ENCODE results near the gene NRIP2.
"Not testable (repeated sequence)": the region's sequence is repeated elsewhere in the genome, so short reads cannot be mapped to it uniquely, and the experiment has no call there.

The NRIP2 gene, protein sequence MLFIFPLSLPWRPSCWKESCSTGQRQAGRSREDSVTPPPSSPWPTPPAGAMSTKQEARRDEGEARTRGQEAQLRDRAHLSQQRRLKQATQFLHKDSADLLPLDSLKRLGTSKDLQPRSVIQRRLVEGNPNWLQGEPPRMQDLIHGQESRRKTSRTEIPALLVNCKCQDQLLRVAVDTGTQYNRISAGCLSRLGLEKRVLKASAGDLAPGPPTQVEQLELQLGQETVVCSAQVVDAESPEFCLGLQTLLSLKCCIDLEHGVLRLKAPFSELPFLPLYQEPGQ

DNA sequence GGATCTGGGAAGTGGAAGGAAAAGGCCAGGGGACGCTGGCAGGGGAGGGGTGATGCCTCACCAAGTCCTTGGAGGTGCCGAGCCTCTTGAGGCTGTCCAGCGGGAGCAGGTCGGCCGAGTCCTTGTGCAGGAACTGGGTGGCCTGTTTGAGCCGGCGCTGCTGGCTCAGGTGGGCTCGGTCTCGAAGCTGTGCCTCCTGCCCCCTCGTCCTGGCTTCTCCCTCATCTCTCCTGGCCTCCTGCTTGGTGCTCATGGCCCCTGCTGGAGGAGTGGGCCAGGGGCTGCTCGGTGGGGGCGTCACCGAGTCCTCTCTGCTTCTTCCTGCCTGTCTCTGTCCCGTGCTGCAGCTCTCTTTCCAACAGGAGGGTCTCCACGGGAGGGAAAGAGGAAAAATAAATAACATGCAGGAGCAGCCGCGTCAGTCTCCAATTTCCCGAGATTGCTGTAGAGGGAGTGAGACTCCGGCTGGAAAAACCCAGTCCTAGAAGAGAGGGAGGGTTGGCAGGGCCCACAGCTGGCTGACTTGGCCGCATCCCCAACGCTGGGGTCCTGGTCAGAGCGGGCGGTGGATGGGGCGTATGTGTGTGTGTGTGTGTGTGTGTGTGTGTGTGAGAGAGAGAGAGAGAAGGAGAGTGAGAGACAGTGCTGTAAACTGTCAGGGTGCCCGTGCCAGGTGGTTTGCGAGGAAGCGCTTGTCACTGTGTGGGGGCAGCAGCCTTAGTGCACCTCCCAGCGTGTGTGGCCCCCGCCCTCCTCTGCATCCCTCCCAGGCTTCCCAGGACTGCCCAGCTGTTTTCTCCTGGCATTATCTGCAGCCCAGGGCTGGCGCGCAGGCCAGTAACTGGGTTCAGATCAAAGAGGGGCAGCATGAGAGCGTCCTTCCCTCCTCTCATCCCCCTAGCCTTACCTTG lies at the start of gene NRIP2:
TSS of gene NRIP2 (minus strand) at position 455 of the 911 bp plus-strand sequence. CDS start at position 403, 52 bp downstream.
- no peak for FAIRE-seq
- DNase-seq (ENCODE audit: low spot score), result no peak

DNA sequence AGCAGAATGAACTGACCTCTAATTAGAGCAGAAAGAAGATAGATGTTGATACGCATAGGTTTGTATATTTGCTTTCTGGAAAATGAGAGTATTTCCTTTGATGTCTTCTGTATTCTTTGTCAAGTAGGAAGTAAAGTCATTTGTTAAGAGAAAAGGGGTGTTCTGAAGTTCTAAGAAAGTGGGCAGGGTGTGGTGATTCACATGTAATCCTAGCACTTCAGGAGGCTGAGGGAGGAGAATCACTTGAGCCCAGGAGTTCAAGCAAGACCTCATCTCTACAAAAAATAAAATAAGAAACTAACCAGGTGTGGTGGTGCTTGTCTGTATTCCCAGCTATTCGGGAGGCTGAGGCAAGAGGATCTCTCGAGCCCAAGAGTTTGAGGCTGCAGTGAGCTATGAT lies 45.0 kb upstream of the NRIP2 start:
- FAIRE-seq (no peak), DNase-seq (ENCODE audit: low spot score) (no peak)

DNA sequence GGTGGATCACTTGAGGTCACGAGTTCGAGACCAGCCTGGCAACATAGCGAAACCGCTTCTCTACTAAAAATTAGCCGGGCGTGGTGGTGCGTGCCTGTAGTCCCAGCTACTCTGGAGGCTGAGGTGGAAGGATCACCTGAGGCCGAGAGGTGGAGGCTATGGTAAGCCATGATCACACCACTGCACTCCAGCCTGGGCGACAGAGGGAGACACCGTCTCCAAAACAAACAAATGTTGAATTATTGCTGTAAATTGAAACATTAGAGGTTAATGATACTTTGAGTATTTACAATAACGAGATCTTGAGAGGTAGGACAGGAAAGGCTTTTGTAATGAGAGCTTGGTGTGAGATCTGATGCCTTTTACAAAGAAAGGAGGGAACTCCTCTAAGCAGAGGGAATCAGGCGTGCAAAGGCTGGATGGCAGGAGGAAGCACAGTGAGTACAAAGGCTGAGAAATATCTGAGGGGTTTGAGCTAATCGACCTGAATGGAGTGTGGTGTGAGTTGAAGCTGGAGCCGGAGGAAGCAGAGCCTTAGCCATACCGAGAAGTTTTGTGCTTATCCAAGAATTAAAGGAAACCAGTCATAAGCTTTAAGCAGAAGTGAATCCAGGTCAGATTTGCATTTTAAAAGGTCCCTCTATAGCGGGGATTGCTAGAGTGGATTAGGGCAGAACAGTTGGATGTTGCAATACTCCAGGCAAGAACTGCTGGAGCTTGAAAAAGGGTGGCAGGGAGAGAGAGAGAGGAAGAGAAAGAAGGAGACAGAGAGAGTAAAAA lies 43.3 kb upstream of the NRIP2 start:
- DNase-seq (ENCODE audit: low spot score) (no peak), FAIRE-seq (peak; percentile 88)

DNA sequence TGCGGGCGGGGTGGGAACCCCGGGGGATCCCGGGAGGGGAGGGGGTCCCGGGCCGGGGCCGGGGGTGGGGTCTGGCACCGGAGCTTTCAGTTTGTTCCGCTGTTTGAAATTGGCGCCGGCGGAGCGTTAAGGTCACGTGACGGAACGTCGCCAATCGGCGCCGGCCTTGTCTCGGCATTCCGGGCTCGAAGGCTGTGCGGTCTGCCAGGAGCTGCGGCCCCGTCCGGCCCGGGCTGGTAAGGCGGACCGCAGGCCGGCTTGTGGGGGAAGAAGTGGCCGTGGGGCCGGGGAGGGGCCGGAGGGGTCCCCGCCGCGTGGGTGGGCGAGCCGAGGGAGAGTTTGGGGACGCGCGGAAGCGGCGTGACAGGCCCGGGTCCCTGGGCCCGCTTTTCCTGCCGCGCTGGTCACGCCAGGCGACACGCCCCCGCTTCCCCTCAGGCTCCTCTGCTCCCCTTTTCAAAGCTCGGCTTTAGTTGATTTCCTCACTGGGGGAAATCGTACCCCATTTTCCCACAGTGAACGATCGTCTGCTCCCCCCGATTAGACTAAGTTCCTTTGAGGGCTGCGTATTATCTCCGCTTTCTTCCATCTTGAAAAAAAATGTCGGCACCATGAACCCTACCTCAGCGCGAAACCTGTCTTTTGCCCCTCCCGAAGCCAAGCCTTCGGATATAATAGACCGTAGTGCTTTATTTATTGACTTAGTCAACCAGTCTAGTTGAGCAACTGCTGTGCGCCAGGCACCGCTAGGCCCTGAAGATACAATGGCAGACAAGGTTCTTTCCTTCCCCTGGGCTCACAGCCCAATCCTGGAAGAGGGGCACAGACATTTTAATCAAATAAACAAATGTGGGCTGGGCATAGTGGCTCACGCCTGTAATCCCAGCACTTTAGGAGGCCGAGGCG lies 42.5 kb upstream of the NRIP2 start, which contains the start of the genes FOXM1 and RHNO1:
TSS of gene FOXM1 (minus strand) at position 128 of the 906 bp plus-strand sequence. CDS start 2,696 bp downstream, outside the sequence.
TSS of gene RHNO1 (plus strand) at position 177 of the 906 bp plus-strand sequence. CDS start 8,144 bp downstream, outside the sequence.
- FAIRE-seq, result peak; percentile 88
- DNase-seq (ENCODE audit: low spot score), result peak; percentile 98

DNA sequence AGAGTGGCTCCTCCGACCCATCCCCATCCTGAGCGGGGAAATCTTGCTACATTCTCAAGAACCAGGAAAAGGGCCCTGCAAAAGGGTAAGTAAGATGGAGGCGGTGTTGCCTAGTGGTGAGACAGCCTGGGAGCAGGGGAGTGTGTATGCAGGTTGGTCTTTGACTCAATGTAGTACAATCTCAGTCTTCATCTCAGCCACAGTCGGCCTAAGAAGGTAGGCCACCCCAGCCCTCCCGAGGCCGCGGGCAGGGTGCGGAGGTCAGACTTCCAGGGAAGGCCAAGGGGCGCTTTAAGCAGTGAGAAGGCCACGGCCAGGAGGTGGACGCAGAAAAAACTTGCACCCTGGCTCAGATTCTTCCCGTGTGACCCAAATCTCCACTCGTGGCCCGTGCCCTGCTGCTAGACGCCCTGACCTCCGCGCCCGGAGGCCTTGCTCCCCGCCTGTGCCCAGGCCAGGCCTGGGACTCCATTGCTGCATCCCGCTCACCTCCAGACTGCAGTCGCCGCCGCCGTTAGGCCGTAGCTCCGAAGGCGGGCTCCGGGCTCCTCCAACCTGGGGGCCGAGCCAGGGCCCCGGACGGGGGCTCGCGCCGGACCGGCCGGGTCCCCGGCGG lies 41.7 kb upstream of the NRIP2 start:
- no peak for FAIRE-seq
- DNase-seq (ENCODE audit: low spot score), result peak; percentile 59

DNA sequence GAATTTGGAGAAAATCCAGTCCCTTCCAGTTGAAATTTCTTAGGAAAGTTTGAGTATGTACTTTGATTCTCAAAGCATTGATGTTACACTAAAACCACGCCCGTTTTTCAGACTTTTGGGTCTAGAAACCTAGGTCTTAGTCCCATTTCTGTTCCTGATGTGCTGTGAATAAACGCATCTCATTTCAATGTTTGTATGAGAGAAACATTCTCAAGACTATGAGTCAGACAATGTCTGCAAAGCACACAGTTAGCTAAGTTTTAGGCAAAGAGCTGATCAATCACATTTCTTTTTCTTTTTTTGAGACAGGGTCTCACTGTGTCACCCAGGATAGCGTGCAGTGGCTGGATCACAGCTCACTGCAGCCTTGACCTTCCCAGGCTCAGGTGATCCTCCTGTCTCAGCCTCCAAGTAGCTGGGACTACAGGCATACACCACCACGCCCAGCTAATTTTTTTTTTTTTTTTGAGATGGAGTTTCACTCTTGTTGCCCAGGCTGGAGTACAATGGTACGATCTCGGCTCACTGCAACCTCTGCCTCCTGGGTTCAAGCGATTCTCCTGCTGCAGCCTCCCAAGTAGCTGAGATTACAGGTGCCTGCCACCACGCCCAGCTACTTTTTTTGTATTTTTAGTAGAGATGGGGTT lies 34.3 kb upstream of the NRIP2 start:
- not testable (repeated sequence) for DNase-seq (ENCODE audit: low spot score); FAIRE-seq

DNA sequence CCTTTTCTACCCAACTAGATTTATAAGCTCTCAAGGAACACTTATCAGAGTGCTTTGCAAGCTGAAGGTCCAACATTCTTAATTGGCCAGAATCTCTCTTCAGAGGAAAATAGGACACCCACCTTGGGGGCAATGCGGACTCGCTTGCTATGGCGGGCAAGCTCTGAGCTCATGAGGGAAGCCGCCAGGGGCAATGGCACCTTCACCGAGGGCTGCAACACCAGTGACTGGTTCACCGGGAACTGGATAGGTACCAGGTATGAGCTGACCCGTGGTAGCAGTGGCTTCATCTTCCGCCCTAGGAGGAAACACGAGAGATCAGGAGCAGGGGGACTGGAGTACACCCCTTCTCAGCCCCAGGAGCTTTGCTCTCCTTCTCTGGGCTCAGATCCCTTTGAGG lies 29.4 kb upstream of the NRIP2 start:
- FAIRE-seq, result no peak
- no peak for DNase-seq (ENCODE audit: low spot score)

DNA sequence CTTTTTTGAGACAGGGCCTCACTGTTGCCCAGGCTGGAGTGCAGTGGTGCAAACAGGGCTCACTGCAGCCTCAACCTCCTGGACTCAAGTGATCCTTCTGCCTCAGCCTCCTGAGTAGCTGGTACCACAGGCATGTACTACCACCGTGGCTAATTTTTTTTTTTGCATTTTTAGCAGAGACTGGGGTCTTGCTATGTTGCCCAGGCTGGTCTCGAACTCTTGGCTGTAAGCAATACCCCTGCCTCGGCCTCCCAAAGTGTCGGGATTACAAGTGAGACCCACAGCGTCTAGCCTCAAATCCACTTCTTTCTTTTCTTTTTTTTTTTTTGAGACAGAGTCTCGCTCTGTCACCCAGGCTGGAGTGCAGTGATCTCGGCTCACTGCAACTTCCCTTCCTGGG lies 28.6 kb upstream of the NRIP2 start:
- not testable (repeated sequence) for FAIRE-seq; DNase-seq (ENCODE audit: low spot score)

DNA sequence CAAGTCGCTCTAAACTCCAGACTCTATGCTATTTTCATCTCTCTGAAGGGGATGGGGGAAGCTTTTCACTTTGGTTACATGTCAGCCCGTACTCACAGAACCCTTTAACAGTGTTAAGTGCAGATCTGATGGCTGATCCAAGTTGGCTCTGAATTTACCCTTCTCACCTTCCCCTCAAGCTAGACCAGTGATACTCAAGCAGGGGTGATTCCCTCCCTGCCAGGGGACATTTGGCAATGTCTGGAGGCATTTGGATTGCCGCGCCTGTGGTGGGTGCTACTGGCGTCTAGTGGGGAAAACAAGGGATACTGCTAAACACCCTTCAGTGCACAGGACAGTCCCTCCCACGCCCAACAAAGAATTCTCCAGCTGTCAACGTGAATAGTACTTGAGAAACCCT lies 28.0 kb upstream of the NRIP2 start:
- FAIRE-seq (no peak), DNase-seq (ENCODE audit: low spot score) (no peak)

DNA sequence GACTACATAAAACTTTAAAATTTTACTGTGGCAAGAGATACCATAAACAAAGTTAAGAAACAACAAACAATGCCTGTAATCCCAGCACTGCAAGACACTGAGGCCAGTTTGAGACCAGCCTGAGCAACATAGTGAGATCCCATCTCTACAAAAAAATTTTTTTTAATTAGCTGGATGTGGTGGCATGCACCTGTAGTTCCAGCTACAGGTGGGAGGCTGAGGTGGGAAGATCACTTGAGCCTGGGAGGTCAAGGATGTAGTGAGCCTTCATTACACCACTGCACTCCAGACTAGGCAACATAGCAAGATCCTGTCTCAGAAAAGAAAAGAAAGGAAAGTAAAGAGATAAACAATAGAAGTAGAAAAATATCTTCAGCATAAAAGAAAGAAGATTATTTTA lies 25.3 kb upstream of the NRIP2 start:
- FAIRE-seq, result no peak

DNA sequence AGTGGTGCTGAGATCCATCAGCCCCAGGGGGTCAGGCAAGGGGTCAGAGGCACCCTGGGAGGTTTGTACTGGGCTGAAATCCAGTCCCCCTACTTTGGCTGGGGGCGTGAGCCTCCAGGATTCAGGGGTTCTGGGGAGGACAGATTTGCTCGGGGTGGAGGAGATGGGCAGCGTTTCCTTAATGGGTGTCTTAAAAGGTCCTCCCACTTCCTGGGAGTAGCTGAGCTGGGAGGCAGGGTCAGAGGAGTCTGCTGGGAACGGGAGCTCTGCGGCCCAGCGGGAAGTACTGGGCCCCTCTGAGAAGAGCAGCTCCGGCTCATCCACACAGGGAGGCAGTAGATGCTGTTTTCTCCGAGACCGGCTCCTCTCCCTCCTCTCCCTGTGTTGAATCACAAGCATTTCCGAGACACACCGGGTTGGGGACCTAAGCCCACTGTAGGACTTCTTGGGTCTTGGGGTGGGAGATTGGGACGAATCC lies 24.1 kb upstream of the NRIP2 start:
- FAIRE-seq, result no peak
- DNase-seq (ENCODE audit: low spot score), result no peak

More for the DNA sequence above, 25.3 kb upstream of the NRIP2 start:
- no peak for DNase-seq (ENCODE audit: low spot score)

DNA sequence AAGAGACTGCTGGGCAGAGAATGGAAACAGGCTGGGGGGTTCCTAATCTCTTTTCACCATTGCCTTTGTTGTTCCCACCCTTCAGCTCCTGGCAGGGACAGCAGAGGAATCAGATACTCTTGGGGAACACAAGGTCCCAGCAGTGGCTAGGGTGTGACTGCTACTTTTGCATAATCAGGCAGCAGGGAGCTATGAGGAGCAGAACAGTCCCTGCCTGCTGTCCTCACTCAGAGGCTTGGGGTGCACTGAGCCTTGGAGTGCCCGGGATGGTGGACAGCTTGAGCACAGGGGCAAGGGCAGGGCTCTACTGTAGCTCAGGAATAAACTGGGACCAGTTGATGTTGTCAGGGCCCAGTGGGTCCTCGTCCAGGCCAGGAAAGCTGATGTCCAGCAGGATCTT lies 23.5 kb upstream of the NRIP2 start:
- FAIRE-seq (no peak), DNase-seq (ENCODE audit: low spot score) (no peak)

DNA sequence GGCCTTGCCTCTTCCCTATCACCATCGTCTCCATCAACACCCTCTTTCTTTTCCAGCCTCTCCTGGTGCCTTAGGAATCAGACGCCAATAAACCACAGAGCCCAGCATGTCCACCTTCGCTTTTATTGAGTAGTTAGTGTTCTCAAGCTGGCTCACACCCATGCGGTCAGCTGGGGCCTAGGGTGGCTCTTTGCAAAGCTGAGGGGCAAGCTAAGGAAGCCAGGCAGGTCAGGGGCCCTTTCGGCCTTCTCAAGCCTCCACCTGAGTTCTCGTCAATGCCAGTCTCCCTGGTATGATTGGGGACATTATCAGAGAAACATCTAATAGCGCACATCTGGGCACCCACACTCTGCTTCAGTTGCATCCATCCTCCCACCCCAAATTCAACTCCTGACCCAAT lies 22.7 kb upstream of the NRIP2 start:
- DNase-seq (ENCODE audit: low spot score) (no peak), FAIRE-seq (no peak)

DNA sequence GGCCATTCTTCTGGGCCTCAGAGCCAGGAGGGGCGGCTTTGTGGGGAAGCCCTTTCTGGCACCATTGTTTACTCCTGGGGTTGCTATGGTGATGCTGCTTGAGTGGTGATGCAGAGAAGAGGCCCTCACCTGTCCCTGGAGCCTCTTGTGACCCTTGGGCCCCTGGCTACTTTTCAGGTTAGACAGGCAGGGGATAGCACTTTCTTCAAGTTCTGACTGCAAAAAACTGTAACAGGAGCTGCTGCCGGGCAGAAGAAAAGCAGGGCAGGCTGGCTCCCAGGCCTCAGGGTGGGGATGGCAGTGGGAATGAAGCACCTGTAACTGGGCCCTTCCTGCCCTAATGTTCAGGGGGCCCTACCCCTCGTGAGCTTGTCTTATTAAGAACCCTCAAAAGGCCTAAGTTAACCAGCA lies 22.2 kb upstream of the NRIP2 start, which contains the start of gene TEX52:
TSS of gene TEX52 (minus strand) at position 19 of the 411 bp plus-strand sequence. CDS start at position 6, 13 bp downstream.
- FAIRE-seq (no peak), DNase-seq (ENCODE audit: low spot score) (peak; percentile 53)

DNA sequence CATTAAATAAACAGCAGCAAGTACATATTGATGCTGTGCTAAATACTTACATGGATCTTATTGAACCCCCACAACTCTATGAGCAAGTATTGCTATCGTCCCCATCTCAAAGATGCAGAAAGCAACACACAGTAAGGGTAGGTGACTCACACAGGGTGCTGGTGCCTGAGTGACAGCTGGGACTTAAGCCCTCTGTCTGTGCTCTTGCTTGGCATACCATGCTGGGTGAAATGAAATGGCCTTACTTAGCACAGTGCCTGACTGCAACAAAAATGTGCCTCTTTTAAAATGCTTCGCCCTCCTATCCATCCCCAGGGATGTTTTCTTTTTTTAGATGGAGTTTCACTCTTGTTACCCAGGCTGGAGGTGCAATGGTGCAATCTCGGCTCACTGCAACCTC lies 21.2 kb upstream of the NRIP2 start:
- DNase-seq (ENCODE audit: low spot score) (no peak), FAIRE-seq (no peak)

DNA sequence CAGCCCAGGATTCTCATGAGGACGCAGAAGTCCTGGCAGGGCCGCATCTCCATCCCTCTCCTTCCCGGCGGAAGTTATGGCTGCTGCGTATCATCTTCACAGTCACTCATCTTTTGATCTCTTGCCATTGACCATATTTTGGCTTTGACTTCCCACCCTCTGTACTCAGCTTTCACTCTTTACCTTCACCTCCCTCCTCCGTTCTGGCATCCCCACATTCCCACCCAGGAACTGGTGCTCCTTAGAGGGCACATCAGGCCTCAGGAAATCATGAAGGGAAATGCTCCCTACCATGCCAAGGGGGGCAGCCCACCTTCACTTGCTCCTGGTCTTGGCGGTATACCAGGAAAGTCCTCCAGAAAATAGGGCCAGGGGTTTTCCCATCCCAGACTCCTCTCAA lies 20.7 kb upstream of the NRIP2 start:
- FAIRE-seq, result no peak

DNA sequence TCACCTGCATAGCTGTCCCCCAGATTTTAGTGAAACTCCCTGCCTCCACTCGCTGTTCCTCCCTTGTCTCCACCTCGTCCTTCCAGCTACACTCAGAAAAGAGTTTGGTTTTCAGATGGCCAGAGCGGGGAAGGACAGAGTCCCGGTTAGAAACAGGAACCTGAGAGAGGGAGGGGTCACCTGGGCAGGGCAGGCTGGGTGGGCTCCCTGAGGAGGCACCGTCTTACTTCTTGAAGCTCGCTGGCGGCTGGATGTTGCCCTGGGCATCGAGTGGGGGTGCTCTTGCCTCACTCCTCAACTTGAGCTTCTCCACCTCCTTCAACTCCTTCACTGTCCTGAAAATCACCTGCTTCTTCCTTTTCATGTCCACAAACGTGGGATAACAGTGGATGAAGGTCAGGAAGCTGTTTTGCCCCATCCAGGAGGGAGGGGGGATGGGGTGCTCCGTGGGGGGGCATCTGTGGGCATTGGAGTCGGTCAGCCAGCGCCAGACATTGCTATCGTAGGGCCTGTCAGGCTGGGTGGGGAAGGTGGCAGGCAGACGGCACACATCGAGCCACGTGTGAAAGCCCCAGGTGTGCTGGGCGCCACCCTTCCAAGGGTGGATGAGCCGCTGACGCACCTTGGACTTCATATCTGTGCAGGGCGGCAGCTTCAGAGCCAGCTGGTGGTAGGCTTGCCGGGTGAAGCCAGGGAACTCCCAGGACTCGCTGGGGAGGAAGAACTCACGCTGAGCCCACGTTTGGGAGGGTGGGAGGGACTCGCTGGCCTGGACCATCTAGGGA lies 20.0 kb upstream of the NRIP2 start:
- DNase-seq (ENCODE audit: low spot score) (no peak), FAIRE-seq (no peak)

More for the DNA sequence above, 20.7 kb upstream of the NRIP2 start:
- no peak for DNase-seq (ENCODE audit: low spot score)

DNA sequence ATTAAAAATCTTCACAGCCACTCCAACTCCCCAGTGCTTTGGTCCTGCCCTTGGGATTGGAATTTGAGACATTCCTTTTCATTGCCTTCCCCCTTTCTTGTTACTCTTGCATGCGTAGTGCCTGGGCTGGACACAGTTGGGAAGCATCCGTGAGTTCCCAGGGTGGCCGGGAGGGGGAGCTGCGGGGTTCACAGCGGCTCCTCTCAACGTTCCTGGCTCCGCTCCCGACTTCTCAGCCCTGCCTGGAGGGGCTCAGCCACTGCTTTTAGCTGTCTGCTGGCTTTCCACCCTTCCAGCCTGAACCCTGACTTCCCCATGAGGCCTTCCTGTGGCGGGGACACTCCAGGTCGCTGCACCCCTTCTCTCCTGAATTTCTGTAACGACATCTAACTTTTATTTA lies 18.8 kb upstream of the NRIP2 start:
- FAIRE-seq (peak; percentile 81), DNase-seq (ENCODE audit: low spot score) (peak; percentile 90)
